A549 (cell line): ENCODE results near the gene WLS. TPM values are rescaled to one million over a fixed set of nuclear protein-coding genes. Genes with fewer than 3 reads are reported as not detected.

Experiments used
- polyA plus RNA-seq, 4 experiments: library from polyadenylated mRNA; depleted of rRNA in 3 of 4; stranded (reverse); fragments of >200 nt; fragmentation: RNase III in 1 of 4; extraction: RNeasy Plus Mini Kit Qiagen cat#74134 plus additional on column Dnase treatment in 1 of 4; gene quantifications; 2 replicates in 3 of 4; 3 replicates in 1 of 4; pipeline ENCODE4 v1.2.3, GENCODE V29; 2011 to 2017
- small RNA-seq, 6 experiments: library from RNA; depleted of rRNA; stranded (forward); fragments of <200 nt; gene quantifications; one replicate each; pipeline ENCODE3, GENCODE V24; 2012

WLS gene
- polyA plus RNA-seq, 2 of the 4 experiments (the other 2 are of a cell fraction): 6.6 to 12.1 TPM

Small RNAs within 50 kb of the gene (small RNA-seq; reads per million reads assigned to genes)
- gene COX6B1P7 (0 reads per million in 6 experiments), gene MIR1262 (0 reads per million in 6 experiments)

Other genes starting within 250 kb of the WLS start
- gene DIRAS3, start 181.9 kb downstream of the WLS start, polyA plus RNA-seq (2011; rRNA removed): 3.3 and 3.6 TPM in 2 replicates
- gene DIRAS3, start 181.9 kb downstream of the WLS start, polyA plus RNA-seq (2017; fragmentation: RNase III; extraction: RNeasy Plus Mini Kit Qiagen cat#74134 plus additional on column Dnase treatment): 1.4 to 2.0 TPM (median 1.8 TPM) in 3 replicates
- not detected in 2 replicates for gene RPE65, start 217.4 kb upstream of the WLS start, polyA plus RNA-seq (2011; rRNA removed)
- not detected in 3 replicates for gene RPE65, start 217.4 kb upstream of the WLS start, polyA plus RNA-seq (2017; fragmentation: RNase III; extraction: RNeasy Plus Mini Kit Qiagen cat#74134 plus additional on column Dnase treatment)